MG63 (cell line): ENCODE data around the gene DYSF. TPM values are rescaled to one million over a fixed set of nuclear protein-coding genes. Genes with fewer than 3 reads are reported as not detected.
"Not testable (repeated sequence)": the region's sequence is repeated elsewhere in the genome, so short reads cannot be mapped to it uniquely, and the experiment has no call there.

Experiments used
- DNase-seq: peaks from one replicate; pipeline ENCODE4 v3.0.0-alpha.2; 2020
- H3K27me3 ChIP-seq: fragments of 250-450 bp; sonication (Bioruptor Pico); 2 replicates; pipeline ENCODE4 v1.5.1; 2020; ENCODE audit warnings: mild to moderate bottlenecking, moderate library complexity
- H3K36me3 ChIP-seq: fragments of 250-450 bp; sonication (Bioruptor Pico); 2 replicates; pipeline ENCODE4 v1.5.1; 2020; ENCODE audit warnings: mild to moderate bottlenecking, moderate library complexity
- H3K4me3 ChIP-seq: fragments of 250-450 bp; sonication (Bioruptor Pico); 2 replicates; pipeline ENCODE4 v1.5.1; 2020; ENCODE audit warnings: mild to moderate bottlenecking, moderate library complexity
- H3K9me3 ChIP-seq: fragments of 250-450 bp; sonication (Bioruptor Pico); 2 replicates; pipeline ENCODE4 v1.5.1; 2020; ENCODE audit warnings: mild to moderate bottlenecking, moderate library complexity
- total RNA-seq: library from RNA; depleted of rRNA; stranded (reverse); fragments of >200 nt; shearing (Covaris generic); gene quantifications from 2 replicates; pipeline ENCODE4 v1.2.3, GENCODE V29; 2014; ENCODE audit warnings: low replicate concordance

The DYSF gene
- total RNA-seq, 1 experiment from 2014 or later = 1.4 TPM

DNA sequence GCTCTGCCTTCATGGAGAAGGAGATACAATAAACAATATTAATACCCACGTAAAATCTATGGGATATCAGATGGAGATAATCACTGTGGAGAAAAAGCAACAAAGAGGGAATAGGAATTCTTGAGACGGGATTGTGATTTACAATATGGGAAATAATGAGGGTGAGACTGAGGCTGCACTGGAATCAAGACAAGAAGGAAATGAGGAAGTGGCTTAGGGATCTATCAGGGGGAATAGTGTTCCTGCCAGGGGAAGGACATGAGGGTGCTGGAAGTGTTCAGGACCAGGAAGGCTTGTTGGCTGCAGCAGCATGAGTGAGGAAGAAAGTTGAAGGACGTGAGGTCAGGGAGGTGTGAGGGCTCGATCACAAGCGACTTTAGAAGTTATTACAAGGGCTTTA, 182.4 kb downstream of the DYSF start:
- Histone ChIP-seq H3K9me3 (no peaks in the 10 kb centered on the region), H3K36me3 (no peaks in the 10 kb centered on the region), H3K4me3 (no peak overlapping the region), H3K27me3 (no peaks in the 10 kb centered on the region)
- no peak for DNase-seq

- H3K27me3 ChIP-seq = no peaks in the 10 kb centered on the region
- H3K36me3 ChIP-seq = no peaks in the 10 kb centered on the region
- no peak for DNase-seq
- no peaks in the 10 kb centered on the region for H3K9me3 ChIP-seq
- H3K4me3 ChIP-seq = no peak overlapping the region
Measured at GRCh38 chr2:71637168-71637567, 183.8 kb downstream of the DYSF start.

DNA sequence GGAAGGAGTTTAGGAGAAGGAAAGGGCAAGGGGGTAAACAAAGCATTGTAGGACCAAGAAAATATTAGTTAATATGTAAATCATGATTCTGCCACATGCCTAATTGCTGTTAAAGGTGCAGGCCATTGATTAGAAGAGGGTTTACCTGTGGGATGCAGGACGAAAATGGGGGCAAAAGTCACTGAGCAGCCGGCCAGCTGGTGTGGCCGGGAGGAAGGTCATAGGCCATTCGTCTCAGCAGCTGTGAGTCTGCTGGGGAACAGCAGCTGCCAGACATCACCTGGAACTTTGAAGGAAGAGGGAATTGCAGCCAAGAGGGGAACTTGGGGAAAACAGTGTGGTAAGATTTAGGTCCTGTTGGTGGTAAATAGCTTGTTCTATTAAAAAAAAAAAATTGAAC, 184.4 kb downstream of the DYSF start:
- Histone ChIP-seq H3K4me3 (no peak overlapping the region), H3K36me3 (no peaks in the 10 kb centered on the region), H3K27me3 (no peaks in the 10 kb centered on the region), H3K9me3 (no peaks in the 10 kb centered on the region)
- DNase-seq = no peak

DNA sequence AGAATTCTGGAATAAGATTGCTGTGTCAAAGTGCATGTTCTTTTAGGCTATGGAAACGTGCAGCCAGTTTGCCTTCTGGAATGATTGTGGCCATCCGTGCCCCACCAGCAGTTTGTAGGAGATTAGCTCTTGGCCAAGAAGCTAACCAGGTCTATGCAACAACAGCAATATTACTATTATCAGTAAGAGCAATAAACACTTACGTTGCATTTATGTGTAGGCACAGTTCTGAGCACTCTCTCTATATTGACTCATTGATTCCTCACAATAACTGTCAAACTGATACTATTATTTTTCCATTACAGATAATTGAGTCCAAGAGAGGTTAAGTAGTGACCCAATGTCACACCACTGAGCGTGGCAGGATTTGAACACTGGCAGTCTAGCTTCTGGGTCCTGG, 186.4 kb downstream of the DYSF start:
- Histone ChIP-seq H3K4me3 (no peak overlapping the region), H3K9me3 (no peaks in the 10 kb centered on the region)
- DNase-seq = no peak

GRCh38 chr2:71640489-71640888, 187.1 kb downstream of the DYSF start:
- Histone ChIP-seq H3K27me3 (no peaks in the 10 kb centered on the region), H3K36me3 (no peaks in the 10 kb centered on the region), H3K4me3 (no peak overlapping the region), H3K9me3 (no peaks in the 10 kb centered on the region)
- no peak for DNase-seq

More for the DNA sequence above, 186.4 kb downstream of the DYSF start:
- no peaks in the 10 kb centered on the region for H3K36me3 ChIP-seq
- no peaks in the 10 kb centered on the region for H3K27me3 ChIP-seq

GRCh38 chr2:71643674-71644357, 190.5 kb downstream of the DYSF start:
- Histone ChIP-seq H3K9me3 (no peaks in the 10 kb centered on the region), H3K27me3 (no peaks in the 10 kb centered on the region), H3K4me3 (no peak overlapping the region), H3K36me3 (no peaks in the 10 kb centered on the region)
- DNase-seq = no peak

DNA sequence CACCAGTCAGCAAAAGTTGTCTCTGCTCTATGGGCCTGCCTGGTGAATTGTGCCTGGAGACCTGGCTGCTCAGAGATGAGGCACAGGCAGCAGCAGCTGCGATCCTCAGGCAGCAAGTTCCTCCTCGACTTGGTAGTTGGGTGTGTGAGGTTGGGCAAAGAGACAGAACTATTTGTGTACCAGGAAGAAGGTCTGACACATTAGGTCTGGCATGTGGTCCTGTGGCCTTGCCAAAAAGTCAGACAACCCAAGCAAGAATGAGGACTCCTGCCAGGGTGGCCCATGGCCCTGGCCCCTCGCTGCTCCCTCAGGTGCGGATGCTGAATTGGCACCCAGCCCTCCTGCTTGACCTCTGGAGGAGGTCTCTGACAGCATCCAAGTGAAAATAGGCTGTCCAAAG, 192.7 kb downstream of the DYSF start:
- no peaks in the 10 kb centered on the region for H3K36me3 ChIP-seq
- H3K4me3 ChIP-seq = no peak overlapping the region
- no peaks in the 10 kb centered on the region for H3K9me3 ChIP-seq
- peak; percentile 96 for DNase-seq
- H3K27me3 ChIP-seq = no peaks in the 10 kb centered on the region

DNA sequence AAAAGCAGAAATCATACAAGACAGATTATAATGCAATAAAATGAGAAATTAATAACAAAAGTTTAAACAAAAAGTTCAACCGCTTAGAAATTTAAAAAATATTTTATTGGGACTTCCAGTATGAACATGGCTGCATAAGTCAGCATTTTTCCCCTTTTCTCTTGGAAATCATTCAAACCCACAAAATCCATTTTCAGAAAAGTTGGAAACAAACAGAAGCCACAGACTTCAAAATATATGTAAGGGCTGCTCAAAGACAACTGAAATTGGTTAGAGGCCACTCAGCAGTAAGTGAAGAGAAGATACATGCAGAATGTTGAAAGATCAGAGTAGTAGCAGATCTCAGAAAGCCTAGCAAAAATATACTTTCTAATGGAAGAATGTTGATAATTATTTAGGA, 194.0 kb downstream of the DYSF start:
- H3K4me3 ChIP-seq = no peak overlapping the region
- no peaks in the 10 kb centered on the region for H3K27me3 ChIP-seq
- H3K36me3 ChIP-seq = no peaks in the 10 kb centered on the region
- DNase-seq = no peak
- no peaks in the 10 kb centered on the region for H3K9me3 ChIP-seq

GRCh38 chr2:71655498-71655897, 202.1 kb downstream of the DYSF start:
- Histone ChIP-seq H3K9me3 (peaks cover 9% of the 10 kb centered on the region), H3K4me3 (no peak overlapping the region), H3K36me3 (no peaks in the 10 kb centered on the region), H3K27me3 (no peaks in the 10 kb centered on the region)
- no peak for DNase-seq

GRCh38 chr2:71658256-71658655, 204.9 kb downstream of the DYSF start:
- H3K27me3 ChIP-seq, DNase-seq, H3K9me3 ChIP-seq, H3K36me3 ChIP-seq, H3K4me3 ChIP-seq: not testable (repeated sequence)

- DNase-seq = no peak
- Histone ChIP-seq H3K27me3 (no peaks in the 10 kb centered on the region), H3K4me3 (no peak overlapping the region), H3K9me3 (peaks cover 9% of the 10 kb centered on the region), H3K36me3 (no peaks in the 10 kb centered on the region)
Measured at GRCh38 chr2:71658771-71659170, 205.4 kb downstream of the DYSF start.

- no peak for DNase-seq
- Histone ChIP-seq H3K27me3 (no peaks in the 10 kb centered on the region), H3K36me3 (no peaks in the 10 kb centered on the region), H3K4me3 (no peak overlapping the region), H3K9me3 (peaks cover 9% of the 10 kb centered on the region)
Measured at GRCh38 chr2:71659868-71660518, 206.6 kb downstream of the DYSF start.

DNA sequence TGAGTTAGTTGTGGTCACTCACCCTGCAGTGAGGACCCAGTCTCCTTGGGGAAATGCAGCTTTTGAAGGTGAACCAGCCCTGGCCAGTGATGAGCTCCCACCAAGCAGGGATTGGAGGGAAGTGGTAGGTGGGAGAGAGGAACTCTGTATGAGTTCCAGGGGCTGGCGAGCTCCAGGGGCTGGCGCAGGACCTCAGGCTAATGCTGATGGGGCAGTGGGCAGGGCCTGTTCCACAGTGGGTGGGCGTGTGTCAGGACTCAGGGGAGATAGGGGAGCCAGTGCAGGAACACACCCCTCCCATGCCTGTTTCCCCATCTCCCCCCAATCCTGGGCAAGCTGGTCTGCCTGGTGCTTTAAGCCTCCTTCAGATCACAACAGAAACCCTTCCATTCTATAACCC, 208.4 kb downstream of the DYSF start:
- Histone ChIP-seq H3K9me3 (peaks cover 9% of the 10 kb centered on the region), H3K36me3 (no peaks in the 10 kb centered on the region), H3K27me3 (no peaks in the 10 kb centered on the region), H3K4me3 (no peak overlapping the region)
- no peak for DNase-seq

- Histone ChIP-seq H3K4me3 (no peak overlapping the region), H3K36me3 (no peaks in the 10 kb centered on the region), H3K9me3 (peaks cover 9% of the 10 kb centered on the region), H3K27me3 (no peaks in the 10 kb centered on the region)
- no peak for DNase-seq
Measured at GRCh38 chr2:71662665-71663394, 209.5 kb downstream of the DYSF start.

DNA sequence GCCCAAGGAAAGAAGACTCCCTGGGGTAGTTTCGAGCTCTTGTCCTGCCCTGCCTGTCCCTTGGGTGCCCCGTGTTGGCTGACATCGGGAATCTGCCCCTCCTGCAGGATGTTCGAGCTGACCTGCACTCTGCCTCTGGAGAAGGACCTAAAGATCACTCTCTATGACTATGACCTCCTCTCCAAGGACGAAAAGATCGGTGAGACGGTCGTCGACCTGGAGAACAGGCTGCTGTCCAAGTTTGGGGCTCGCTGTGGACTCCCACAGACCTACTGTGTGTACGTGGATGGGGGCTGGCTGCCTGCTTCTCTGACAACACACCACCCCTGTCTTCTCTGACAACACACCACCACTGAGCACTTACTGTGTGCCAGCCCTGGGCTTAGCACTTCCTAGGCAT, 210.8 kb downstream of the DYSF start:
- no peak overlapping the region for H3K4me3 ChIP-seq
- H3K27me3 ChIP-seq = no peaks in the 10 kb centered on the region
- DNase-seq = no peak
- no peaks in the 10 kb centered on the region for H3K9me3 ChIP-seq
- H3K36me3 ChIP-seq = no peaks in the 10 kb centered on the region

DNA sequence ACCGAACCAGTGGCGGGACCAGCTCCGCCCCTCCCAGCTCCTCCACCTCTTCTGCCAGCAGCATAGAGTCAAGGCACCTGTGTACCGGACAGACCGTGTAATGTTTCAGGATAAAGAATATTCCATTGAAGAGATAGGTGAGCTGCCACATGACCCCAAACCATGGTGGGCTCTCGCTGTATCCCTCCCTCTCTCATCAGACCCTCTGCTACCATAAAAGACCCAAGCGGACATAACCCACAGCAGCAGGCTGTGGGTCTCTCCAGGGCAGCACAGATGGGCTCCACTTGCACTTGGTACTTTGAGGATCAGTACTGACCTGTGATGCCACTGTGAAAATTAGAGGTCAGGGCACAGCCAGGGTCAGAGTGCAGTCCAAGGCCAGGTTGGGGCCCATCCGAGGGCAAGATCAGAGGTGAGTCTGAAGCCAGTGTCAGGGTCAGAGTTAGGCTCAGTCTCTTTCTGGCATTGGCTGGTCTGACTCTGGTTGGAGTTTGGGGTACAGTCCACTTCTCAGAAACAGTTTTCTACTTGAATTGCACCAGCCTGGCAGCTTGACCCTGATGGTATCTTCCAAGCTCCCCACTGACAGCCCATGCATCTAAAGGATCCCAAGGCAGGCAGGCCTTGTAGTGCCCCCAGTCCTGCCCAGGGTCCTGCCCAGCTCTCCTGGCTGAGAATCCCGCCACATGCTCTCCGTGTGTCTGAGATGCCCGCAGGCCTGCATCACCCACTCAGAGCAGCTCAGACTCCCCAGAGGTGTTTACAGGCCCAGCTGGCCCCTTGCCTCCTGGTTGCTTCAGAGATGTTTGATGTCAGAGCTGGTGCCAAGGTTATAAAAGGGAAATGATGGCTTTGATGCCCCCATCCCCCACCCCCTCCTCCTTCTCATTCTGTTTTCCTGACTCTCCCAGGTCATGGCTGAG, 212.1 kb downstream of the DYSF start:
- H3K9me3 ChIP-seq = no peaks in the 10 kb centered on the region
- no peak for DNase-seq

GRCh38 chr2:71666094-71666474, 212.7 kb downstream of the DYSF start:
- Histone ChIP-seq H3K4me3 (no peak overlapping the region), H3K36me3 (no peaks in the 10 kb centered on the region), H3K27me3 (no peaks in the 10 kb centered on the region), H3K9me3 (no peaks in the 10 kb centered on the region)
- no peak for DNase-seq

More for the DNA sequence above, 212.1 kb downstream of the DYSF start:
- H3K4me3 ChIP-seq = no peak overlapping the region
- H3K27me3 ChIP-seq = no peaks in the 10 kb centered on the region
- no peaks in the 10 kb centered on the region for H3K36me3 ChIP-seq
